GM12878 (cell line): Measurements from ENCODE around the gene SNRPF. TPM values are rescaled to one million over a fixed set of nuclear protein-coding genes. Genes with fewer than 3 reads are reported as not detected.

Experiments used
- ATAC-seq: fragments of 200-7000 bp; cut with Tn5 transposase; 3 replicates; pipeline ENCODE4 v1.9.1; 2020; ENCODE audit warnings: mild to moderate bottlenecking, moderate library complexity
- BruUV-seq: library from RNA; stranded (reverse); fragments of 400-500 nt; replicated peaks from 2 replicates; lab custom pipeline; 2021; lab: Mats Ljungman, UMichigan
- CTCF ChIA-PET: fragments of 300-600 bp; sonication (Branson Sonifier 250); formaldehyde crosslinking; extraction: SDS; loops from one replicate; lab custom pipeline; 2021; ENCODE audit warnings: inconsistent platforms; lab: Yijun Ruan, JAX
- POLR2A ChIA-PET: fragments of 350-600 bp; formaldehyde crosslinking; extraction: SDS; loops from one replicate; lab custom pipeline; 2021; ENCODE audit warnings: inconsistent platforms; lab: Charles Lee
- RAD21 ChIA-PET: fragments of 300-600 bp; sonication (Branson Sonifier 250); formaldehyde crosslinking; loops from one replicate; lab custom pipeline; 2023; ENCODE audit warnings: antibody characterized with exemption; ENCODE audit not compliant: unreplicated experiment; lab: Charles Lee
- SMC1A ChIA-PET: fragments of 300-600 bp; sonication (Branson Sonifier 250); formaldehyde crosslinking; loops from one replicate; lab custom pipeline; 2023; ENCODE audit not compliant: unreplicated experiment, uncharacterized antibody; lab: Charles Lee
- DNase-seq: peaks from one replicate; pipeline ENCODE4 v3.0.0-alpha.2; 2011; ENCODE audit warnings: low read depth, low spot score
- FAIRE-seq: peaks from 3 replicates; lab custom pipeline; 2011; peaks lifted over from hg19 to GRCh38; lab: Jason Lieb, UNC
- H2AFZ ChIP-seq: 2 replicates; pipeline ENCODE4 v1.6.0; 2011; ENCODE audit warnings: low read depth, low read length, control low read depth; ENCODE audit not compliant: control insufficient read depth
- H3K27ac ChIP-seq: 2 replicates; pipeline ENCODE4 v1.5.1; 2011; ENCODE audit warnings: control low read depth; ENCODE audit not compliant: control insufficient read depth, insufficient read depth
- H3K27me3 ChIP-seq, 2 experiments: replicated peaks in 1 of 2; 2 replicates each; pipeline versions ENCODE4 v1.6.0 to v1.6.1; 2011; ENCODE audit warnings: low read length in 1 of 2; ENCODE audit not compliant: control insufficient read depth in 2 of 2, insufficient read depth in 2 of 2
- H3K36me3 ChIP-seq, 2 experiments: 2 replicates each; pipeline ENCODE4 v1.5.1; 2011; ENCODE audit warnings: low read length in 1 of 2; ENCODE audit not compliant: control insufficient read depth in 2 of 2, insufficient read depth in 2 of 2
- H3K4me1 ChIP-seq: 2 replicates; pipeline ENCODE4 v1.6.1; 2011; ENCODE audit warnings: mild to moderate bottlenecking, low read length, moderate library complexity, mixed read lengths; ENCODE audit not compliant: control insufficient read depth, insufficient read depth
- H3K4me2 ChIP-seq: 2 replicates; pipeline ENCODE4 v1.6.0; 2011; ENCODE audit warnings: control low read depth; ENCODE audit not compliant: control insufficient read depth, insufficient read depth
- H3K4me3 ChIP-seq: fragments of 200-600 bp; sonication (generic); 2 replicates; pipeline ENCODE4 v1.5.1; 2016
- H3K79me2 ChIP-seq: 2 replicates; pipeline ENCODE4 v1.6.0; 2011; ENCODE audit warnings: low read length; ENCODE audit not compliant: control insufficient read depth, insufficient read depth
- H3K9ac ChIP-seq: 2 replicates; pipeline ENCODE4 v1.8.0; 2011; ENCODE audit warnings: low read length, control low read depth, mixed read lengths; ENCODE audit not compliant: control insufficient read depth, insufficient read depth
- H3K9me3 ChIP-seq: replicated peaks from 3 replicates; pipeline ENCODE4 v1.5.1; 2011; ENCODE audit warnings: mild to moderate bottlenecking, low read length; ENCODE audit not compliant: control insufficient read depth, insufficient read depth
- H4K20me1 ChIP-seq: 2 replicates; pipeline ENCODE4 v1.6.0; 2011; ENCODE audit not compliant: control insufficient read depth, insufficient read depth
- BACH1 ChIP-seq: fragments of 450-650 bp; IDR thresholded peaks from 2 replicates; pipeline ENCODE4 v1.6.1; 2017; ENCODE audit warnings: mild to moderate bottlenecking, borderline replicate concordance
- CHD1 ChIP-seq: IDR thresholded peaks from 2 replicates; pipeline ENCODE4 v1.6.1; 2012; ENCODE audit warnings: low read depth, low read length, improper control_type of control experiment
- FOS ChIP-seq: IDR thresholded peaks from 3 replicates; pipeline ENCODE4 v1.6.1; 2011; ENCODE audit warnings: borderline replicate concordance; ENCODE audit not compliant: insufficient read length; ENCODE audit errors: extremely low read depth
- JUND ChIP-seq: IDR thresholded peaks from 2 replicates; pipeline ENCODE4 v1.6.1; 2012; ENCODE audit warnings: low read depth, mild to moderate bottlenecking, low read length, improper control_type of control experiment, moderate library complexity
- MAX ChIP-seq: IDR thresholded peaks from 2 replicates; pipeline ENCODE4 v1.6.1; 2012; ENCODE audit warnings: low read depth, low read length, improper control_type of control experiment
- MYB ChIP-seq: fragments of 150-350 bp; IDR thresholded peaks from 2 replicates; pipeline ENCODE4 v1.6.1; 2014; ENCODE audit warnings: mild to moderate bottlenecking, low read depth, low read length, borderline replicate concordance
- NRF1 ChIP-seq: conservative IDR thresholded peaks from 2 replicates; pipeline ENCODE4 v1.6.1; 2011; ENCODE audit warnings: mild to moderate bottlenecking, low read depth, low read length, improper control_type of control experiment
- RB1 ChIP-seq: fragments of 450-650 bp; formaldehyde crosslinking; IDR thresholded peaks from 2 replicates; pipeline ENCODE4 v1.6.1; 2017; ENCODE audit warnings: mild to moderate bottlenecking, borderline replicate concordance
- RUNX3 ChIP-seq: IDR thresholded peaks from 2 replicates; pipeline ENCODE4 v1.6.1; 2012; ENCODE audit warnings: low read length, inconsistent platforms
- SREBF1 ChIP-seq: IDR thresholded peaks from 2 replicates; pipeline ENCODE4 v1.6.1; 2012; ENCODE audit warnings: mild to moderate bottlenecking, low read length
- SREBF2 ChIP-seq: IDR thresholded peaks from 2 replicates; pipeline ENCODE4 v1.6.1; 2012; ENCODE audit warnings: mild to moderate bottlenecking, low read length
- STAT1 ChIP-seq: fragments of 450-650 bp; conservative IDR thresholded peaks from 2 replicates; pipeline ENCODE4 v1.6.1; 2014; ENCODE audit warnings: antibody characterized with exemption, mild to moderate bottlenecking
- SUPT20H ChIP-seq: IDR thresholded peaks from 2 replicates; pipeline ENCODE4 v1.6.1; 2011; ENCODE audit warnings: low read depth, mild to moderate bottlenecking, low read length, moderate library complexity, borderline replicate concordance; ENCODE audit not compliant: control insufficient read depth
- SUZ12 ChIP-seq: fragments of 200-600 bp; sonication (generic); IDR thresholded peaks from one replicate; pipeline ENCODE4 v1.6.1; 2018; ENCODE audit warnings: antibody characterized with exemption, mild to moderate bottlenecking; ENCODE audit not compliant: unreplicated experiment
- TCF7 ChIP-seq: IDR thresholded peaks from 2 replicates; pipeline ENCODE4 v1.6.1; 2014; ENCODE audit warnings: antibody characterized with exemption, borderline replicate concordance
- ZNF687 ChIP-seq: fragments of 450-650 bp; IDR thresholded peaks from 2 replicates; pipeline ENCODE4 v1.6.1; 2017; ENCODE audit warnings: mild to moderate bottlenecking, moderate library complexity
- WGBS: methylation state at CpG from one replicate; pipeline ENCODE4 v1.1.6; 2016; ENCODE audit warnings: low lambda C conversion rate; ENCODE audit not compliant: insufficient replicate concordance, insufficient coverage; ENCODE audit errors: missing lambda C conversion rate; 5-methylcytosine and 5-hydroxymethylcytosine counted together
- in situ Hi-C: fragments of 300-500 bp; cut with MboI; formaldehyde crosslinking; loops from 9 replicates; pipeline ENCODE4 v1.14.3; 2018; ENCODE audit warnings: mixed read lengths
- intact Hi-C: fragments of 100-400 bp; cut with micrococcal nuclease; formaldehyde crosslinking; loops from one replicate; pipeline ENCODE4 v1.14.2; 2022; ENCODE audit not compliant: unreplicated experiment
- polyA plus RNA-seq, 11 experiments: library from polyadenylated mRNA; depleted of rRNA in 4 of 11; unstranded in 6 of 11; stranded (reverse) in 5 of 11; fragments of >200 nt; fragmentation: Nextera tagmentation in 4 of 11; fragmentation: Illumina TruSeq in 1 of 11; extraction: Ambion mirVana in 4 of 11; extraction: Trizol in 1 of 11; gene quantifications; 1 replicate in 1 of 11; 2 replicates in 10 of 11; pipeline versions ENCODE4 v1.2.1 to v1.2.3, GENCODE V29; 2011 to 2016; ENCODE audit warnings: inconsistent platforms in 2 of 11, missing spikeins in 2 of 11, low read depth in 1 of 11
- total RNA-seq, 4 experiments: library from RNA; depleted of rRNA in 3 of 4; stranded (reverse); fragments of >200 nt in 3 of 4; fragmentation: Illumina TruSeq in 1 of 4; extraction: Trizol in 1 of 4; gene quantifications; 2 replicates each; pipeline versions ENCODE4 v1.2.1 to v1.2.3, GENCODE V29; 2013 to 2021

Gene SNRPF
- total and polyA plus RNA-seq, 10 of the 15 experiments (the other 5 are each of a cell fraction or from before 2014, with no cell fraction given), result 36.5 to 204 (median 77.9) TPM

GRCh38 chr12:95862038-95862437 is 3.3 kb downstream of the SNRPF start:
- POLR2A ChIA-PET, result no interaction called here

More at GRCh38 chr12:95862038-95862437, 3.3 kb downstream of the SNRPF start:
- H3K4me1 ChIP-seq, result no peaks in the 10 kb centered on the region
- TF ChIP-seq MYB, result no peak
- no peak for TF ChIP-seq FOS
- no peak for TF ChIP-seq SUPT20H
- TF ChIP-seq SUZ12, result no peak
- no peak for TF ChIP-seq MAX
- no peak for TF ChIP-seq JUND
- no peak for TF ChIP-seq CHD1
- no peak for TF ChIP-seq SREBF1
- no peak for TF ChIP-seq NRF1
- TF ChIP-seq RB1, result no peak
- TF ChIP-seq STAT1, result no peak
- no peak for TF ChIP-seq SREBF2
- TF ChIP-seq ZNF687, result no peak
- no peak for TF ChIP-seq TCF7
- no peak for TF ChIP-seq RUNX3
- TF ChIP-seq BACH1, result no peak
- no peak overlapping the region for H2AFZ ChIP-seq
- H3K79me2 ChIP-seq, result peaks cover 50% of the 10 kb centered on the region
- H3K4me2 ChIP-seq, result no peak overlapping the region
- peaks cover 6% of the 10 kb centered on the region; the same call in 2 of the 3 replicates for H3K9me3 ChIP-seq
- intact Hi-C loops, result no loop called here
- no peaks in the 10 kb centered on the region for H4K20me1 ChIP-seq
- ChIA-PET RAD21 (no interaction called here), CTCF (interaction anchor here (1.3 kb wide), 1 partner anchor 654 kb away, joined by 3 read pairs; no protein-coding TSS in a partner anchor), SMC1A (no interaction called here)
- H3K4me3 ChIP-seq, result no peak overlapping the region
- no peak overlapping the region for H3K27ac ChIP-seq
- ATAC-seq (no peak), FAIRE-seq (no peak), DNase-seq (no peak)
- in situ Hi-C loops, result no loop called here
- no peak overlapping the region for H3K9ac ChIP-seq
- H3K36me3 ChIP-seq, result peaks cover 0 to 29% of the 10 kb centered on the region in 2 experiments; a peak in 2 of 4 replicates
- 100% methylated on average over 3 of the region's 3 CpGs for WGBS
- H3K27me3 ChIP-seq, result no peaks in the 10 kb centered on the region; a peak in 2 of 4 replicates
- BruUV-seq, result no TSS peak
